Activated CD4-positive, alpha-beta T cell treated with anti-CD3 and anti-CD28 coated beads for 4 hours (primary cell): ENCODE measurements around the gene SP6.

Experiments
- DNase-seq, 2 donors: peaks; one replicate each; pipeline ENCODE4 v3.0.0-alpha.2; 2020

SP6 gene

GRCh38 chr17:47850692-47851573, at the start of gene SP6:
SP6 (minus strand) TSS chr17:47851163; CDS start chr17:47848429, 2,734 bp downstream.
- DNase-seq, result peak; percentile 68 to 69

GRCh38 chr17:47899643-47900042, 48.7 kb upstream of the SP6 start:
- DNase-seq, result no peak

- DNase-seq, result no peak
These were observed 47.3 kb upstream of the SP6 start for GRCh38 chr17:47898241-47898640.

GRCh38 chr17:47897561-47897960, 46.6 kb upstream of the SP6 start:
- no peak for DNase-seq

- no peak for DNase-seq
These were observed 45.9 kb upstream of the SP6 start for GRCh38 chr17:47896672-47897490.

- peak; percentile 99 to 100 for DNase-seq
These were observed 45.1 kb upstream of the SP6 start, which contains the start of gene SP2 for GRCh38 chr17:47895856-47896671. SP2 (plus strand) TSS chr17:47896236; CDS start chr17:47896287, 51 bp downstream.

- no peak for DNase-seq
These were observed 44.4 kb upstream of the SP6 start for GRCh38 chr17:47895347-47895855.

- no peak for DNase-seq
These were observed 43.8 kb upstream of the SP6 start for GRCh38 chr17:47894498-47895346.

- DNase-seq, result no peak
These were observed 40.7 kb upstream of the SP6 start for GRCh38 chr17:47891545-47892088.

GRCh38 chr17:47889734-47890529, 39.0 kb upstream of the SP6 start:
- peak; percentile 90 to 95 for DNase-seq

- no peak for DNase-seq
These were observed 37.3 kb upstream of the SP6 start for GRCh38 chr17:47888293-47888692.

- no peak for DNase-seq
These were observed 34.2 kb upstream of the SP6 start for GRCh38 chr17:47884905-47885730.

GRCh38 chr17:47884427-47884740, 33.4 kb upstream of the SP6 start:
- no peak for DNase-seq

- DNase-seq, result no peak
These were observed 32.8 kb upstream of the SP6 start for GRCh38 chr17:47883589-47884426.

- no peak for DNase-seq
These were observed 32.0 kb upstream of the SP6 start for GRCh38 chr17:47882695-47883588.

- DNase-seq, result no peak
These were observed 31.3 kb upstream of the SP6 start for GRCh38 chr17:47882247-47882646.

GRCh38 chr17:47879776-47880454, 29.0 kb upstream of the SP6 start:
- DNase-seq, result no peak
